Measurements from ENCODE around the gene ZNF382. TPM values are rescaled to one million over a fixed set of nuclear protein-coding genes. Genes with fewer than 3 reads are reported as not detected.

Gene ZNF382
- total RNA-seq, 1 donor from 2014 or later: 9.3 TPM

Other genes starting within 250 kb of the ZNF382 start
- 11.7 TPM for gene ZFP14, start 226.1 kb upstream of the ZNF382 start, total RNA-seq
- gene ZFP82, start 186.7 kb upstream of the ZNF382 start, total RNA-seq: 8.8 TPM
- 13.7 TPM for gene ZNF566, start 115.8 kb upstream of the ZNF382 start, total RNA-seq
- gene ZNF260, start 77.0 kb upstream of the ZNF382 start, total RNA-seq: 32.6 TPM
- gene ZNF529, start 32.0 kb upstream of the ZNF382 start, total RNA-seq: 18.3 TPM
- gene ZNF461, start 61.5 kb downstream of the ZNF382 start, total RNA-seq: 13.1 TPM
- 11.1 TPM for gene ZNF567, start 82.3 kb downstream of the ZNF382 start, total RNA-seq
- gene ZNF850, start 167.5 kb downstream of the ZNF382 start, total RNA-seq: 4.5 TPM
- gene ZNF790, start 233.1 kb downstream of the ZNF382 start, total RNA-seq: 7.0 TPM
- gene ZNF345, start 245.6 kb downstream of the ZNF382 start, total RNA-seq: 9.6 TPM